PFSK-1 (cell line): ENCODE results near the gene EHF.

Experiments
- FOXP2 ChIP-seq: optimal IDR thresholded peaks from 2 replicates; pipeline ENCODE3; 2011; ENCODE audit warnings: borderline replicate concordance, control low read depth, inconsistent platforms; ENCODE audit not compliant: insufficient read depth; ENCODE audit errors: extremely low read length, extremely low read depth
- POLR2AphosphoS5 ChIP-seq: IDR thresholded peaks from 2 replicates; pipeline ENCODE4 v1.6.1; 2012; ENCODE audit warnings: low read depth, mild to moderate bottlenecking, control low read depth, low read length, moderate library complexity
- REST ChIP-seq, 2 experiments: IDR thresholded peaks; 2 replicates each; pipeline versions ENCODE4 v1.6.1 to v1.8.0; 2011 to 2012; ENCODE audit warnings: low read depth in 2 of 2, low read length in 2 of 2, control low read depth in 1 of 2, inconsistent platforms in 1 of 2, mild to moderate bottlenecking in 1 of 2, moderate library complexity in 1 of 2; ENCODE audit not compliant: insufficient read depth in 1 of 2
- SIN3A ChIP-seq: IDR thresholded peaks from 2 replicates; pipeline ENCODE4 v1.6.1; 2012; ENCODE audit warnings: mild to moderate bottlenecking, low read length, moderate library complexity, borderline replicate concordance; ENCODE audit not compliant: insufficient read depth
- TAF1 ChIP-seq: IDR thresholded peaks from 2 replicates; pipeline ENCODE4 v1.6.1; 2012; ENCODE audit warnings: low read length, control low read depth, borderline replicate concordance; ENCODE audit not compliant: insufficient read depth

Gene EHF

DNA sequence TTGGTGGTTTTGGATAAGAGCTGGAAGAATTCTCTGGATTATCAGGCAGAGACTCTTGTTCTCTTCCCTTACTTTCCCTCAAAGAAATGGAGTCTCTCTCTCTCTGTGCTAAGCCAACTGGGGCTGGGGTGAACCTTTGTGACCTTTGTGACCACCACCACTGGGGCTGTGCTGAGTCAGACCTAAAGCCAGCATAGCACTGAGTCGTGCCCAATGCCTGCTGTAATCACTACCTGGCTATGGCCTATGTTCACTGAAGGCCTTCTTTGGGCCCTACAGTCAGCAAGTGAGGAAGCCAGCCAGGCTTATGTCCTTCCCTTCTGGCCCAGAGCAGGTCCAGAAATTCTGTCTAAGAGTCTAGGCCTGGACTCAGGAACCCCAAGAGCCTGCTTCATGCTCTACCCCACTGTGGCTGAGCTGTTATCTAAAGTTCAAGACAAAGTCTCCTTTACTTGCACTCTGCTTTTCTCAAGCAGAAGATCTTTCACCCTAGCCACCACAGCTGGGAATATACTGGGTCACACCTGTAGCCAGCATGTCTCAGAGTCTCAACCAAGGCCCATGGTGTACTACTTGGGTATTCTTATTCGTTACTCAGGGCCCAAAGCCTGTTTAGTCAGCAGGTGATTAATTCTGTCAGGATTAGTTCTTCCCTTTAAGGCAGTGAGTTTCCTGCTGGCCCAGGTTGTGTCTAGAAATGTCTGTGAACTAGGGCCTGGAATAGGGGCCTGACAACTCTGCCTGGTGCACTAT is 86.0 kb downstream of the EHF start:
- TF ChIP-seq SIN3A (no peak), REST (IDR thresholded peaks at IDR 0.05; ENCODE audit: insufficient read depth in 1 of 2, low read depth in 2 of 2, low read length in 2 of 2) (no peak), POLR2AphosphoS5 (no peak), TAF1 (no peak), FOXP2 (no peak)

GRCh38 chr11:34707462-34707840 is 86.6 kb downstream of the EHF start:
- no peak for TF ChIP-seq TAF1
- no peak for TF ChIP-seq FOXP2
- no peak for TF ChIP-seq REST (IDR thresholded peaks at IDR 0.05; ENCODE audit: insufficient read depth in 1 of 2, low read depth in 2 of 2, low read length in 2 of 2)
- TF ChIP-seq POLR2AphosphoS5: no peak
- no peak for TF ChIP-seq SIN3A
